Naive thymus-derived CD4-positive, alpha-beta T cell (primary cell): ENCODE measurements around the gene KCNE3. TPM values are rescaled to one million over a fixed set of nuclear protein-coding genes. Genes with fewer than 3 reads are reported as not detected.

Source experiments
- ATAC-seq: fragments of 150-1000 bp; cut with Tn5 transposase; 2 replicates; pipeline ENCODE4 v1.10.0; 2021; ENCODE audit warnings: mild to moderate bottlenecking, moderate library complexity
- CTCF ChIA-PET: fragments of 350-600 bp; sonication (Branson Sonifier 250); formaldehyde crosslinking; loops from one replicate; lab custom pipeline; 2021; ENCODE audit warnings: antibody characterized with exemption; lab: Charles Lee
- POLR2A ChIA-PET: fragments of 350-600 bp; sonication (Branson Sonifier 250); formaldehyde crosslinking; loops from one replicate; lab custom pipeline; 2021; ENCODE audit warnings: antibody characterized with exemption, inconsistent platforms; lab: Charles Lee
- DNase-seq, 9 donors: peaks; one replicate each; pipeline versions ENCODE4 v3.0.0 to v3.0.0-alpha.2; 2020 to 2022; ENCODE audit warnings: mixed read lengths in 1 of 9
- H3K27ac ChIP-seq: one replicate; pipeline ENCODE4 v1.7.0; 2013; ENCODE audit warnings: mild to moderate bottlenecking, low read depth, low read length, moderate library complexity
- H3K27me3 ChIP-seq, 2 donors: one replicate each; pipeline ENCODE4 v1.7.0; 2013; ENCODE audit warnings: low read length in 2 of 2, mild to moderate bottlenecking in 2 of 2, moderate library complexity in 2 of 2; ENCODE audit not compliant: control insufficient read depth in 2 of 2, insufficient read depth in 2 of 2
- H3K36me3 ChIP-seq, 3 experiments: 1 replicate in 2 of 3; 2 replicates in 1 of 3; pipeline ENCODE4 v1.7.0; 2013; ENCODE audit warnings: low read length in 3 of 3, mild to moderate bottlenecking in 3 of 3, moderate library complexity in 1 of 3; ENCODE audit not compliant: insufficient read depth in 3 of 3, control insufficient read depth in 2 of 3
- H3K4me1 ChIP-seq, 2 donors: one replicate each; pipeline ENCODE4 v1.7.0; 2013; ENCODE audit warnings: low read length in 2 of 2, mild to moderate bottlenecking in 2 of 2, moderate library complexity in 1 of 2; ENCODE audit not compliant: control insufficient read depth in 2 of 2, insufficient read depth in 2 of 2
- H3K4me3 ChIP-seq: 2 replicates; pipeline ENCODE4 v1.7.0; 2013; ENCODE audit warnings: mild to moderate bottlenecking, low read length
- H3K9me3 ChIP-seq, 3 experiments: 1 replicate in 2 of 3; 2 replicates in 1 of 3; pipeline ENCODE4 v1.7.0; 2013; ENCODE audit warnings: low read length in 3 of 3; ENCODE audit not compliant: control insufficient read depth in 2 of 3
- H3K27ac Mint-ChIP-seq, 9 donors: one replicate each; pipeline ENCODE4 v1.8.0; 2020 to 2022; ENCODE audit warnings: mixed read lengths in 9 of 9, mild to moderate bottlenecking in 8 of 9, moderate library complexity in 5 of 9, inconsistent platforms in 2 of 9
- H3K27me3 Mint-ChIP-seq, 5 donors: one replicate each; pipeline ENCODE4 v1.8.0; 2021 to 2022; ENCODE audit warnings: mixed read lengths in 5 of 5, mild to moderate bottlenecking in 1 of 5
- H3K36me3 Mint-ChIP-seq, 5 donors: one replicate each; pipeline ENCODE4 v1.8.0; 2020 to 2022; ENCODE audit warnings: mixed read lengths in 5 of 5, mild to moderate bottlenecking in 3 of 5, inconsistent platforms in 1 of 5
- H3K4me1 Mint-ChIP-seq, 7 donors: one replicate each; pipeline ENCODE4 v1.8.0; 2020 to 2022; ENCODE audit warnings: mixed read lengths in 7 of 7, mild to moderate bottlenecking in 3 of 7, inconsistent platforms in 1 of 7
- H3K4me3 Mint-ChIP-seq, 10 donors: one replicate each; pipeline ENCODE4 v1.8.0; 2020 to 2022; ENCODE audit warnings: mild to moderate bottlenecking in 10 of 10, mixed read lengths in 10 of 10, moderate library complexity in 6 of 10, inconsistent platforms in 2 of 10
- H3K9me3 Mint-ChIP-seq, 11 donors: one replicate each; pipeline ENCODE4 v1.8.0; 2020 to 2022; ENCODE audit warnings: mixed read lengths in 11 of 11, mild to moderate bottlenecking in 4 of 11, inconsistent platforms in 1 of 11, moderate library complexity in 1 of 11
- intact Hi-C, 2 donors: fragments of 100-400 bp; cut with micrococcal nuclease; formaldehyde crosslinking; loops; one replicate each; pipeline ENCODE4 v1.15.1; 2023
- polyA plus RNA-seq, 2 donors: library from polyadenylated mRNA; unstranded; fragments of 300-500 nt; fragmentation: Illumina TruSeq; gene quantifications; one replicate each; pipeline ENCODE4 v1.2.3, GENCODE V29; 2021
- total RNA-seq, 6 experiments: library from RNA in 5 of 6; stranded (reverse) in 5 of 6; gene quantifications; 1 replicate in 5 of 6; 2 replicates in 1 of 6; pipeline ENCODE4 v1.2.3 and lab custom pipeline; 2021 to 2026

The KCNE3 gene
- total and polyA plus RNA-seq, 7 experiments from 2014 or later, result 0.27 to 16.4 (median 0.97) TPM; not detected in 3

- intact Hi-C loops, result no loop called here
- H3K27me3 Mint-ChIP-seq, result peaks cover 3 to 12% (median 5%) of the 10 kb centered on the region in 5 donors
- DNase-seq (no peak), ATAC-seq (peak; percentile 47)
- POLR2A ChIA-PET, result interaction anchor here (0.5 kb wide), 1 partner anchor 20 kb away, joined by 3 read pairs; the partner anchor contains the start of gene LIPT2
- Histone ChIP-seq H3K27me3 (no peaks in the 10 kb centered on the region), H3K36me3 (no peaks in the 10 kb centered on the region), H3K27ac (no peak overlapping the region), H3K9me3 (no peaks in the 10 kb centered on the region), H3K4me3 (no peak overlapping the region), H3K4me1 (no peaks in the 10 kb centered on the region)
- no peaks in the 10 kb centered on the region for H3K36me3 Mint-ChIP-seq
- no peak overlapping the region for H3K27ac Mint-ChIP-seq
- H3K4me3 Mint-ChIP-seq, result no peak overlapping the region
- CTCF ChIA-PET, result no interaction called here
- peaks cover 0 to 8% (median 2%) of the 10 kb centered on the region in 7 donors for H3K4me1 Mint-ChIP-seq
- no peaks in the 10 kb centered on the region for H3K9me3 Mint-ChIP-seq
These were observed 6.2 kb upstream of the KCNE3 start for GRCh38 chr11:74473382-74474173.

- Mint-ChIP-seq H3K4me1 (peaks cover 0 to 14% (median 6%) of the 10 kb centered on the region in 7 donors), H3K27me3 (peaks cover 14 to 24% (median 17%) of the 10 kb centered on the region in 5 donors), H3K36me3 (no peaks in the 10 kb centered on the region), H3K4me3 (no peak overlapping the region), H3K27ac (no peak overlapping the region), H3K9me3 (no peaks in the 10 kb centered on the region)
- intact Hi-C loops, result no loop called here
- CTCF ChIA-PET, result interaction anchor here (0.6 kb wide), 1 partner anchor 21 kb away, joined by 3 read pairs; no protein-coding TSS in a partner anchor
- H3K27me3 ChIP-seq, result no peaks in the 10 kb centered on the region
- no peaks in the 10 kb centered on the region for H3K4me1 ChIP-seq
- H3K4me3 ChIP-seq, result no peak overlapping the region
- no peaks in the 10 kb centered on the region for H3K9me3 ChIP-seq
- POLR2A ChIA-PET, result no interaction called here
- no peak overlapping the region for H3K27ac ChIP-seq
- H3K36me3 ChIP-seq, result no peaks in the 10 kb centered on the region
- ATAC-seq, result no peak
- no peak for DNase-seq
These were observed 4.5 kb upstream of the KCNE3 start for GRCh38 chr11:74471668-74472429.

GRCh38 chr11:74471037-74471436, 3.7 kb upstream of the KCNE3 start:
- H3K9me3 Mint-ChIP-seq, result peaks cover 0 to 2% (median 0%) of the 10 kb centered on the region in 11 donors
- POLR2A ChIA-PET, result no interaction called here

GRCh38 chr11:74470526-74470925, 3.2 kb upstream of the KCNE3 start:
- CTCF ChIA-PET, result no interaction called here
- no peak overlapping the region for H3K4me3 ChIP-seq
- Mint-ChIP-seq H3K9me3 (peaks cover 0 to 2% (median 0%) of the 10 kb centered on the region in 11 donors), H3K27ac (no peak overlapping the region), H3K27me3 (peaks cover 27 to 38% (median 29%) of the 10 kb centered on the region in 5 donors), H3K36me3 (no peaks in the 10 kb centered on the region), H3K4me3 (no peak overlapping the region), H3K4me1 (peaks cover 0 to 22% (median 12%) of the 10 kb centered on the region in 7 donors)
- peaks cover 0 to 6% of the 10 kb centered on the region in 2 donors for H3K27me3 ChIP-seq
- no peaks in the 10 kb centered on the region for H3K4me1 ChIP-seq
- ATAC-seq (no peak), DNase-seq (no peak)
- no peak overlapping the region for H3K27ac ChIP-seq
- intact Hi-C loops, result no loop called here
- no peaks in the 10 kb centered on the region for H3K36me3 ChIP-seq
- POLR2A ChIA-PET, result no interaction called here
- H3K9me3 ChIP-seq, result no peaks in the 10 kb centered on the region

More at GRCh38 chr11:74471037-74471436, 3.7 kb upstream of the KCNE3 start:
- Mint-ChIP-seq H3K4me1 (peaks cover 0 to 22% (median 10%) of the 10 kb centered on the region in 7 donors), H3K36me3 (no peaks in the 10 kb centered on the region), H3K27ac (peak overlapping the region in 1 of 9 donors; percentile 39), H3K4me3 (no peak overlapping the region), H3K27me3 (peaks cover 22 to 32% (median 24%) of the 10 kb centered on the region in 5 donors)
- Histone ChIP-seq H3K4me3 (no peak overlapping the region), H3K4me1 (no peaks in the 10 kb centered on the region), H3K27ac (no peak overlapping the region), H3K36me3 (no peaks in the 10 kb centered on the region), H3K9me3 (no peaks in the 10 kb centered on the region), H3K27me3 (peaks cover 0 to 6% of the 10 kb centered on the region in 2 donors)
- DNase-seq, result no peak
- ATAC-seq, result no peak
- CTCF ChIA-PET, result interaction anchor here (0.6 kb wide), 1 partner anchor 20 kb away, joined by 3 read pairs; no protein-coding TSS in a partner anchor
- intact Hi-C loops, result no loop called here

GRCh38 chr11:74468936-74469335, 1.6 kb upstream of the KCNE3 start:
- ChIA-PET POLR2A (no interaction called here), CTCF (no interaction called here)
- no peak overlapping the region for H3K4me3 ChIP-seq
- no peaks in the 10 kb centered on the region for H3K4me1 ChIP-seq
- Mint-ChIP-seq H3K9me3 (peaks cover 0 to 2% (median 0%) of the 10 kb centered on the region in 11 donors), H3K4me3 (peak overlapping the region in 1 of 10 donors; percentile 63), H3K27ac (no peak overlapping the region), H3K36me3 (no peaks in the 10 kb centered on the region), H3K4me1 (peaks cover 0 to 22% (median 12%) of the 10 kb centered on the region in 7 donors), H3K27me3 (peaks cover 39 to 46% (median 42%) of the 10 kb centered on the region in 5 donors)
- no peaks in the 10 kb centered on the region for H3K36me3 ChIP-seq
- intact Hi-C loops, result no loop called here
- H3K9me3 ChIP-seq, result no peaks in the 10 kb centered on the region
- DNase-seq, result no peak
- ATAC-seq, result no peak
- H3K27ac ChIP-seq, result no peak overlapping the region
- peaks cover 0 to 6% of the 10 kb centered on the region in 2 donors for H3K27me3 ChIP-seq

- Histone ChIP-seq H3K4me1 (no peaks in the 10 kb centered on the region), H3K27ac (no peak overlapping the region), H3K36me3 (no peaks in the 10 kb centered on the region), H3K27me3 (peaks cover 0 to 6% of the 10 kb centered on the region in 2 donors), H3K9me3 (no peaks in the 10 kb centered on the region), H3K4me3 (no peak overlapping the region)
- no peak for ATAC-seq
- Mint-ChIP-seq H3K27me3 (peaks cover 39 to 44% (median 44%) of the 10 kb centered on the region in 5 donors), H3K4me1 (peaks cover 0 to 22% (median 11%) of the 10 kb centered on the region in 7 donors), H3K36me3 (no peaks in the 10 kb centered on the region), H3K9me3 (peaks cover 0 to 2% (median 0%) of the 10 kb centered on the region in 11 donors), H3K4me3 (peak overlapping the region in 2 of 10 donors; percentile 32 to 63), H3K27ac (no peak overlapping the region)
- intact Hi-C loops, result no loop called here
- CTCF ChIA-PET, result no interaction called here
- no peak for DNase-seq
- POLR2A ChIA-PET, result no interaction called here
These were observed 1.2 kb upstream of the KCNE3 start for GRCh38 chr11:74468521-74468920.
